Cerebellar cortex (tissue), 1 donor: ENCODE results near the gene DDT.
"Not testable (repeated sequence)": the region's sequence is repeated elsewhere in the genome, so short reads cannot be mapped to it uniquely, and the experiment has no call there.

Experiments used
- DNase-seq: peaks from one replicate; pipeline ENCODE4 v3.0.0-alpha.2; 2015; ENCODE audit warnings: low spot score

Gene DDT

DNA sequence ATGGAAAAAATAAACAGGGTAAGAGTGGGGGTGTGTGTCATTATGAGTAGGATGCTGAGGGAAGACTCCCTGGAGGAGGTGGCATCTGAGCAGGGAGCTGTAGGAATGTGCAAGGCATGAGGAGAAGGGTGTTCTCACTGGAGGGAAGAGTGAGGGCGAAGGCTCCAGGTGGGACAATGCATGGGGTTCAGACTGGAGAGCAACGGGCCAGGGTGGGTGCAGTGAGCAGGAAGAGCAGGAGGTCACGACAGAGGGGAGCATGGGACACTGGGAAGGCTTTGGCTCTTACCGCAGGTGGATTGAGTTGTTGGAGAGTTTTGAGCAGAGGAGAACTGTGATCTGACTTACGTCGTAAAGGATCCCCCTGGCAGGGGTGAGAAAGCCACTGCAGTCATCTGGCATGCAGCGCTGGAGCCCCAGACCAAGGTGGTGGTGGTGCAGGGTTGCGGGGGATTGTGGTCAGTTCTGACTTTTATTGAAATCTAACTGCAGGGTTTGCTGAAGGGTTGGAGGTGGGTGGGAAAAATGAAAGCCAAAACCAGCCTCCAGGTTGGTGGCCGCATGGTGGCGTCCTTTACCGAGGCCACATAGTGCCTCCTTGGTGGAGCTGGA, 21.3 kb downstream of the DDT start:
- DNase-seq: not testable (repeated sequence)

DNA sequence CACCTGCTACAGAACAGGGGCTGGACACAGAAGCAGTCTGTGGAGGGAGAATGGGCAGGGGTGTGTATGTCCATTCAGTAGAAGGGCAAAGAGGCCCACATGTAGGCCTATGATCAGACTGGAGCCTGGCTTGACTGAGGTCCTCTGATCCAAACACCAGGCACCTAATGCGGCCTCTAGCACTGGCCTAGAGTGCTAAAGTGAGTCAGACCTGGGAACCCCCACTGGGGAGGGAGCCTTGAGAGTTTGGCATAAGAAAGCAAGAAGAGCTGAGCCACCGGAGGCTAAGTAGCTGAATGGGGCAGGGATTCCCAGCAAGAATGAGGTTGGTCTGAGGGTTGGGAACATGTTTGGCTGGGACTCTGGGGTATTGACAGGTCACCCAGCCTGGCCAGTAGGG, 22.9 kb downstream of the DDT start:
- not testable (repeated sequence) for DNase-seq

DNA sequence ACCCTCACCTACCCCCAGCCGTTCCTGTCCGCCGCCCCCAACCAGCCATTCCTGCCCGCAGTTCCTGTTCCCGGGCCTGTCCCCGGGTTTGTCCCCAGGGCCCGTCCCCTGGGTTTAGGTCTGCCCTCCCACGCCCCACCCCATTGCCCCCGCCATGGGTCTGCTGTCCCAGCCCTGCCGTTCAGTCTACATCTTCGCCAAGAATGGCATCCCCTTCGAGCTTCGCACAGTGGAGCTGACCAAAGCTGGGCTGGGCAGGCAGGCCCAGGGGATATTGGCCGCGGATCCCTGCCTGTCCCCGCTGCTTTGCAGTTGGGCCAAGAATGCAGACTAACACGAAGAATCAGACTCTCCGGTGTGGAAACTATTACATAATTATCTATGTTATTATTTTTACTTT, 24.5 kb downstream of the DDT start:
- not testable (repeated sequence) for DNase-seq

DNA sequence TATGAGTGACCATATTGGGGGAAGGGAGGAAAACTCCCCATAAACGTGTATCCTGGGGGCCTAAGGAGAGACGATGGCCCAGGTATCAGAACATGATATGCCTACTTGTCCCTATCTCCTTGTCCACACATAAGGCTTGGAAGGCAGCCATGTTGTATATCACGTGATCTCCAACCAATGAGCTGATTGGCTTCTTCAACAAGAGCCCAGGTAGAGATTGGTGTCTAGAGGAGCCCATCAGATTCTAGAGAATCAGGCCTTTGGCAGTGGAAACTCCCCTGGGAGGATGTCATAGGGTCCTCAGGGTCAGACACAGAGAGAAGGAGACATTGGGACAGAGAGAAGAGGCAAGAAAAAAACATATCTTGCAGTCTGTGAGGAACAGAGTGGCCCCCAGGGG, 26.9 kb downstream of the DDT start:
- not testable (repeated sequence) for DNase-seq

GRCh38 chr22:23940166-23940565, 34.1 kb downstream of the DDT start:
- DNase-seq: not testable (repeated sequence)

DNA sequence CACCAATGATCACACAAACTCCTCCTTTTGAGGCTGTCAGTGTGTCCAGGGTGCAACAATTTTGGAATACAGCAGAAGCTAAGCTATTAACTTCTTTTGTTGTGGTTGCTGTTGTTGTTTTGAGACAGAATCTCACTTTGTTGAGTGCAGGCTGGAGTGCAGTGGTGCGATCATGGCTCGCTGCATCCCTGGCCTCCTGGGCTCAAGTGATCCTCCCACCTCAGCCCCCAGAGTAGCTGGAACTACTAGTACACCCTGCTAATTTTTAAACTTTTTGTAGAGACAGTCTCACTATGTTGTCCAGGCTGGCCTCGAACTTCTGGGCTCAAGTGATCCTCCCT, 35.3 kb downstream of the DDT start:
- no peak for DNase-seq

DNA sequence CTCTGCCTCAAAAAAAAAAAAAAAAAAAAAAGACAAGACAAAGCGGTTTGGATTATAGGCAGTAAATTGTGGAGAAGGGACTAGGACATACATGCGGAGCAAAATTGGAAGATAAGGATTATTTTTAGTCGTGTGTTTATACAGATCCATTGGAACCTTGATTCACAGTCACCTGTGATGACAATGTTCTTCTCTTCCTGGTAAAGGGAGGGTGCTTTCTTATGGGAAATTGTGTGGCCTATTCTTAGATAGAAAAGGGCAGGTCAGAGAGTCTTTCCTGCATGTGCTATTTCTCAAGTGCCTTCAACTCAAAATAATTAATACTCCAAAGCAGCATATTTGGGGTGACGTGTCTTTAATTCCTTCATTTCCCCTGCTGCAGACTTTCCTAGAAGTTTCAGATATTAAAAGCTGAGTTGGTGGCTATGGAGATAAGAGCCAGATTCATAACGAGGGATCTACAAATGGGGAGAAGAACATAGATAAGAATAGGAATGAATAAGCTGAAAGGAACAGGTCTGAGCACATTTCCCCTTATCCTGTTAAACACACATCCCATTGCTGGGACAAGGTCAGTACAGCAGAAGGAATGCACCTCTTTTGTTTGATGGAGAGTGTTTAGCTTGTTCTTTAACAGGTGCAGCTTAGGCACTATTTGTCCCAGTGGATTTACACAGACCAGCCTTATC, 35.8 kb downstream of the DDT start:
- no peak for DNase-seq

GRCh38 chr22:23926561-23926960, 47.7 kb downstream of the DDT start:
- no peak for DNase-seq

- DNase-seq: no peak
Measured at GRCh38 chr22:23925020-23925606, 49.1 kb downstream of the DDT start.

GRCh38 chr22:23922921-23923320, 51.3 kb downstream of the DDT start:
- DNase-seq: no peak

- DNase-seq: not testable (repeated sequence)
Measured at GRCh38 chr22:23921586-23922201, 52.5 kb downstream of the DDT start.
